NCI-H1436 (cell line): ENCODE measurements around the gene AKAP12.
"Not testable (repeated sequence)": the region's sequence is repeated elsewhere in the genome, so short reads cannot be mapped to it uniquely, and the experiment has no call there.

Source experiments
- DNase-seq: peaks from one replicate; lab custom pipeline; 2025; lab: John Stamatoyannopoulos, UW

AKAP12 gene

GRCh38 chr6:151313066-151313491 lies 73.3 kb downstream of the AKAP12 start:
- DNase-seq: peak; percentile 73

- not testable (repeated sequence) for DNase-seq
Measured at GRCh38 chr6:151315661-151316060, 75.9 kb downstream of the AKAP12 start.

GRCh38 chr6:151317103-151317994 lies 77.6 kb downstream of the AKAP12 start:
- DNase-seq: no peak

GRCh38 chr6:151317995-151318365 lies 78.2 kb downstream of the AKAP12 start:
- no peak for DNase-seq

- DNase-seq: no peak
Measured at GRCh38 chr6:151320140-151320539, 80.4 kb downstream of the AKAP12 start.

GRCh38 chr6:151321438-151321837 lies 81.7 kb downstream of the AKAP12 start:
- no peak for DNase-seq

- no peak for DNase-seq
Measured at GRCh38 chr6:151322570-151322969, 82.8 kb downstream of the AKAP12 start.

GRCh38 chr6:151323791-151324487 lies 84.2 kb downstream of the AKAP12 start:
- DNase-seq: peak; percentile 71

- DNase-seq: no peak
Measured at GRCh38 chr6:151324488-151324825, 84.7 kb downstream of the AKAP12 start.

DNA sequence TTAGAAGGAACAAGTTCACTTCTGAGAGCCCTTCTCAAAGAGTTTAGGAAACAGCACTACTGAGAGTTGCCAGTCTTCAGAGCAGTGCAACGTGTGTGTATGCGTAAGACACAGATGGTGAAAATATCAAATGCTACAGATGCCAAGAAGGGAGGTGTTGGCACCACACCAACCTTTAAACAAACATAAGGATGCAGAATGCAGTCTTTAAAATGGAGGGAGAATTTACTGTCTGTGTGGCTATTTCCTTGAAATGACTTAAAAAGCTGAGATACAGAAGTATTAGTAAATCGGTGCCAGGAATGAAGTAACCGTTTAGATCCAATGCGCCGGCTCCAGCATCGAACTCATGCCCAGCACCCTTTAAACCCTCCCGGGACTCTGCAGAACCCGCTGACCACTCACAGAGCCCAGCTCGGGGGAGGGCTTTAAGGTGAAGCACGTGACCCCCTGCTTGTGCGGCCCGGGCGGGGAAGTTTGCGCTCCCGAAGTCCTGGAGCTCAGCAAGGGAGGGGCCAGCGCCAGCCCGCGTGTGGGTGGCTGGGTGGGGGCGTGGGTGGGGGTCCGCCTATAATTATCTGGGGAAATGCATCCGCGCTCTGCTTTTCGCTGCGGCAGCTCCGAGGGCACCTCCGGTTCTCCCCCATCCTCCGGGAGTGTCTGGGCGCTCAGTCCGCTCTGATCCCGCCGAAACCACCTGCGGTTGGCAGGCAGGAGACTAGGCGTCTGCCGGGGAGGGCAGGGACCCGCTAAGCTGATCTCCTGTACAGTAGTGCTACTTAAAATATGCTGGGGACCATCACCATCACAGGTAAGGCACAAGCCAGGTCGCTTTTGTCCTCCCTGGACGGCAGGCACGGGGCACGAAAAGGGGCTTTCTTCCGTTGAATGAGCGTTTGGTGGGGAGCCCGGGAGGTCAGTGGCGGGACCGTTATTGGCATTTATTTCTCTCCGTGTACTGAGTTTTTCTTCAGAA lies 85.6 kb downstream of the AKAP12 start:
- peak; percentile 18 for DNase-seq

DNA sequence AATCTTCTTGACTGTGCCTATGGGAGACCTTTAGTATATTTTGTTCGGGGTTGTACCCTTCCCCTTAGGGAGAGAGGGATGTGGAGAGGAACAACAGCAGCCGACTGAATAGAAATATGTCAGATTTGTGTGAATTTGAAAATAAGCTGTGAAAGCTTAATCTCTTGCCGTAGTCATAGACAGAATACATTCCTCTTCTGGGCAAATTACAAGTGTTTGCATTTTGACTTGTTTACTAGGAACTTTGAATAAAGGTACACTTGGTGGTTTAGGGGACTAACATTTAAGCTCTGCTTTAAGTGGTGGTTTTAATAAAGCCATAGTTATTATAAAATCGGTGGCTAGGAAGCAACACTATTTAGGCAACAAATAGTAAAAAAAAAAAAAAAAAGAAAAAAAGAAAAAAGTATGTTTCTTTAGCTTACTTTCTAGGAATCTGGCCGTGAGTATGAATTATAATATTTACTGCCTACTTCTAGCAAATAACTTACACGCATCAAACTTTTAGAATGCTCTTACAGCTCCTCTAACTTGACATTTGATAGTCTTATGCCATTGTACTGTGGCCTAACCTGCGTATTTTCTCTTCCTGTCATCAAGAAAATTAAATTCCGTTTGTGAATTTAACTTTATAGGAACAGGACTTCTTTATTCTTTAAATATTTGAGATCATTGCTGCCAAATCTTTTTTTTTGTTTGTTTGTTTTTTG lies 86.5 kb downstream of the AKAP12 start:
- no peak for DNase-seq

DNA sequence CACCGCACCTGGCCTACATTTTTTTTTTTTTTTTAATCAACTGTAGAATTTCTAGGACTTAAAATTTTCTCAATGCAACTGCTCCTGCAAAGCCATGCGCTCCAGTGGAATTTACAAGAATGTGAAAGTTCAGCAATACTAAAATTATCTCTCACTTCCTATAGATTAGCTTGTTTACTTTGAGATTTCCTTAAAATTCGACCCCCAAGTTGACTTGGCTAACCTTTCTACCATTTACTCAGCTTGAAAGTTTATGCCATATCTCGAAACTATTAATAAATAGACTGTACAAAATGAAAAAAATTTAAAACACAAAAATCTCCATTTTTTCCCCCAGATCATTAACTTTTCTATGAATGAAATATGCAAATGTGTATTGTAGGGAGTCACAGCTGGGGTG lies 87.3 kb downstream of the AKAP12 start:
- DNase-seq: no peak

DNA sequence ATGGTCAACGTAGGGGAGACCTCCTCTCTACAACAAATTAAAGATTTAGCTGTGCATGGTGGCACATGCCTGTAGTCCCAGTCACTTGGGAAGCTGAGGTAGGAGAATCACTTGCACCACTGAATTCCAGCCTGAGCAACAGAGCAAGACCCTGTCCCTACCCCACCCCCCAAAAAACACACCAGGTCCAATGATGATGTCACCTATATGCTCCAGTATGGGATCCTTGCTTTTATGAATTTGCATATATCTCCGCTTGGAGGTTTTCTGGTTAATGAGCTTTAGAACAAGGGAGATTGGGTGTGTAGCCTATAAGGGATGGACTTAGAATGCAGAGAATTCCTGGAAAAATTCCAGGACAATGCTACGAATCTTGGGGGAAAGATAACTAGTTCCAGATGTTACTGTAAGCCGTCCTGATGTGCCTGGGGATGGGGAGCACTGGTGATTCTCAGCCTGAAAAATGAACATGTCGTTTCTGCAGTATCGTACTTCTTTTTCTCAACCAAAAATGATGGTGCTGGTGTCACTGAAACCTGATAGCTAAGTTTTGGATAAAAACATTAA lies 90.4 kb downstream of the AKAP12 start:
- DNase-seq: no peak

DNA sequence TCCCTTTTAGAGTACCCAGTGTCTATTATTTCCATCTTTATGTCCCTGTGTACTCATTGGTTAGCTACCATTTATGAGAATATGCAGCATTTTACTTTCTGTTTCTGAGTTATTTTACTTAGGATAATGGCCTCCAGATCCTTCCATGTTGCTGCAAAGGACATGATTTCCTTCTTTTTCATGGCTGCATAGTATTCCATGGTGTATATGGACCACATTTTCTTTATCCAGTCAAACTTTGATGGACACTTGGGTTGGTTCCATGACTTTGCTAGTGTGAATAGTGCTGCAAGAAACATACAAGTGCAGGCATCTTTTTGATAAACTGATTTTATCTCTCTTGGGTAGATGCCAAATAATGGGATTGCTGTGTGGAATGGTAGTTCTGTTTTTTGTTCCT lies 96.2 kb downstream of the AKAP12 start:
- no peak for DNase-seq

DNA sequence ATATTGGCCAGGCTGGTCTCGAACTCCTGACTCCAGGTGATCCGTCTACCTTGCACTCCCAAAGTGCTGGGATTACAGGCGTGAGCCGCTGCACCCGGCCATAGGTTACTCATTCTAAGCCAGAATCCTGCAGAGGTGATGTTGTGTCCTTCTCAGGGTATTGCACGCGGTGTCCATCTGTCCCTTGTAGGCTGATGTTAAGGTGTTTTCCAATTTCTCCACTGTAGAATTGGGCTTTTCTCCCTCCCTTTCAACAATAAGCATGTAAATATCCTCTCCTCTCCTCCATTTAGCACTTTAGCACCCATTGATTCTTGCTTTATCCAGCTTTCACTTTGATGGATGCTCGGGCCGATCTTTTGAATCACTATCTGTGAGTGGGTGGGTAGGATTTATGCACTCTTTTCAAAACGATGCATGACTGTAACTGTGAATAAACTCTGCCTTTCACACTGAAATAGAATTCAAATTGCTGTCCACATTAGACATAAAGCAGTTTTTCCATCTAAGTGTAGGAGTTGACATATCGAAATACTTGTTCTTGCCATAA lies 99.0 kb downstream of the AKAP12 start:
- no peak for DNase-seq

DNA sequence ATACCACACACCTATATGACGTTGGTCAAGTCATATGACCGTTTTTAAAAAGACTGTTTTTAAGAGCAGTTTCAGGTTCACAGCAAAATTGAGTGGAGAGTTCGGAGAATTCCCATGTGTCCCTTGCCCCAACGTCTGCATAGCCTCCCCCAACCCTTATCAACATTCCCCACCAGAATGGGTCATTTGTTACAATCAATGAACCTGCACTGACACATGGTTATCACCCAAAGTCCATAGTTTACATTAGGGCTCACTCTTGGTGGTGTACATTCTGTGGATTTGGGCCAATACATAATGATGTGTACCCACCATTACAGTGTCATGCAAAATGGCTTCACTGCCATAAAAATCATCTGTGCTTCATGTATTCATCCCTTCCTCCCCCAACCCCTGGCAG lies 99.6 kb downstream of the AKAP12 start:
- DNase-seq: no peak

GRCh38 chr6:151340219-151340978 lies 100.6 kb downstream of the AKAP12 start:
- DNase-seq: no peak

DNA sequence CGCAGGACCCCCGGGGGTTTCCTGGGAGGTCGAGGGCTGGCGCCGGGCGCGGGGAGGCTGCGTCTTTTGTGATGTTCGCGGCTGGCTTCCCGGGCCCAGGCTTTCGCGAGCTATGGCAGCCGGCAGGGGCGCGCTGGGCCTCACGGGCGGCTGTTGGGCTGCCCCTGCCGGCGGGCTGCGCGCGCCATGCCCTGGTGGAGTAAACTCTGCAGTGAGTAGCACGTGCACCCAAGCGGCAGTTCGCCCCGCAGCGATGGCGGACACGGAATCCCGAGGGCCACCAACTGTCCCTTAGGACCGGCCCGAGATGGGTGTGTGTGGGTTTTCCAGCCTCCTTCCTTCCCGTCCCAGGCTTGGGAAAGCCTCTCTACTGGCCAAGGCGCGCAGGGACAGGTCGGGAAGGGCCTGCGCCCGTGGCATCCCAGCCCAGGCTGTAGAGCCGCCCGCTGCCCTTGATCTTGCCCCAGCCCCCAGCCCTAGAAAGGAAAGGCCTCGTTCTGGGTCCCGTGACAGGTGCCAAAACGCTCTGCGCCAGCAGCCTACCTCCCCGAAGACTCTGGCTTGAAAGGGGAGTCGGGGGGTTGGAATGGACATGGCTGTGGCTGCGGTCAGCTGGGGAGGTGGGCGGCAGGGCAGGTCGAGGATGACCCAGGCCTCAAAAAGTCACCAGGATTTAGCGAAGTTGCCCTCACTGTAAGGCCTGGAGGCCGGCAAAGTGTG lies 101.9 kb downstream of the AKAP12 start:
- no peak for DNase-seq

DNA sequence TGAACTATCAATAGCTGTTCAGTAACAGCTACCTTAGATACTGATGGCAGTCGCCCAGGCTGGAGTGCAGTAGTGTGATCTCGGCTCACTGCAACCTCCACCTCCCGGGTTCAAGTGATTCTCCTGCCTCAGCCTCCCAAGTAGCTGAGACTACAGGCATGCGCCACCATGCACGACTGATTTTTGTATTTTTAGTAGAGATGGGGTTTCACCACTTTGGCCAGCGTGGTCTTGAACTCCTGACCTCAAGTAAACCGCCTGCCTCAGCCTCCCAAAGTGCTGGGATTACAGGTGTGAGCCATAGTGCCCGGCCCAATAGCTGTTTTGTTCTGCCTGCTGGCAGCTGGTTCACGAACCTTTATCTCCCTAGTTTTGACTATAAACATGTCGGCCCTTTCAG lies 103.0 kb downstream of the AKAP12 start:
- DNase-seq: not testable (repeated sequence)
